HepG2 (cell line): ENCODE data around the gene STPG4. TPM values are rescaled to one million over a fixed set of nuclear protein-coding genes. Genes with fewer than 3 reads are reported as not detected.

Experiments
- ATAC-seq: fragments of 200-7000 bp; cut with Tn5 transposase; 3 replicates; pipeline ENCODE4 v1.9.1; 2020; ENCODE audit warnings: mild to moderate bottlenecking, moderate library complexity
- BruUV-seq: library from RNA; stranded (reverse); fragments of 400-500 nt; replicated peaks from 2 replicates; lab custom pipeline; 2021; lab: Mats Ljungman, UMichigan
- CTCF ChIA-PET: fragments of 300-600 bp; formaldehyde crosslinking; extraction: SDS; loops from one replicate; lab custom pipeline; 2021; ENCODE audit warnings: low total read pairs, inconsistent platforms, low intra/inter-chr PET ratio; lab: Yijun Ruan, JAX
- POLR2A ChIA-PET: fragments of 350-600 bp; sonication (Branson Sonifier 250); formaldehyde crosslinking; loops from one replicate; lab custom pipeline; 2020; ENCODE audit warnings: antibody characterized with exemption, inconsistent platforms; lab: Yijun Ruan, JAX
- DNase-seq: peaks from one replicate; pipeline ENCODE4 v3.0.0-alpha.2; 2015; ENCODE audit warnings: low spot score
- FAIRE-seq: peaks from 3 replicates; lab custom pipeline; 2011; peaks lifted over from hg19 to GRCh38; lab: Jason Lieb, UNC
- H2AFZ ChIP-seq: one replicate; pipeline ENCODE4 v1.6.1; 2011; ENCODE audit warnings: low read length, inconsistent platforms
- H3K27ac ChIP-seq: fragments of 300-600 bp; 3 replicates; pipeline ENCODE4 v1.8.0; 2011; ENCODE audit warnings: mixed run types, mild to moderate bottlenecking, mixed read lengths, low read length, inconsistent platforms; ENCODE audit not compliant: insufficient read depth; ENCODE audit errors: extremely low read length
- H3K27me3 ChIP-seq, 2 experiments: fragments of 200-600 bp in 1 of 2; 2 replicates in 1 of 2; 3 replicates in 1 of 2; pipeline versions ENCODE4 v1.6.0 to v1.8.0; 2011; ENCODE audit warnings: low read length in 2 of 2, mild to moderate bottlenecking in 2 of 2, moderate library complexity in 2 of 2, inconsistent platforms in 1 of 2; ENCODE audit not compliant: insufficient read depth in 2 of 2, control insufficient read depth in 1 of 2
- H3K36me3 ChIP-seq, 2 experiments: fragments of 200-600 bp in 1 of 2; replicated peaks in 1 of 2; 2 replicates in 1 of 2; 3 replicates in 1 of 2; pipeline versions ENCODE4 v1.5.1 to v1.8.0; 2011; ENCODE audit warnings: low read length in 2 of 2, inconsistent platforms in 1 of 2; ENCODE audit not compliant: insufficient read depth in 2 of 2, control insufficient read depth in 1 of 2
- H3K4me1 ChIP-seq: 2 replicates; pipeline ENCODE4 v1.5.1; 2012; ENCODE audit warnings: low read length, inconsistent platforms; ENCODE audit not compliant: insufficient read depth
- H3K4me2 ChIP-seq: 2 replicates; pipeline ENCODE4 v1.6.0; 2011; ENCODE audit warnings: low read depth, low read length, inconsistent platforms
- H3K4me3 ChIP-seq, 3 experiments: fragments of 200-600 bp in 1 of 3; sonication (generic), shearing (Covaris generic) in 1 of 3; replicated peaks in 1 of 3; 2 replicates each; pipeline ENCODE4 v1.5.1; 2011 to 2016; ENCODE audit warnings: low read length in 3 of 3, inconsistent platforms in 2 of 3, low read depth in 2 of 3, mild to moderate bottlenecking in 2 of 3, control low read depth in 1 of 3, mixed read lengths in 1 of 3; ENCODE audit not compliant: insufficient read depth in 1 of 3
- H3K79me2 ChIP-seq: one replicate; pipeline ENCODE4 v1.6.1; 2011; ENCODE audit warnings: low read length, inconsistent platforms; ENCODE audit not compliant: insufficient read depth
- H3K9ac ChIP-seq: 2 replicates; pipeline ENCODE4 v1.6.0; 2011; ENCODE audit warnings: mild to moderate bottlenecking, low read depth, low read length, inconsistent platforms; ENCODE audit not compliant: insufficient read depth
- H3K9me3 ChIP-seq: 2 replicates; pipeline ENCODE4 v1.5.1; 2012; ENCODE audit warnings: mild to moderate bottlenecking, low read length
- H4K20me1 ChIP-seq: 2 replicates; pipeline ENCODE4 v1.6.0; 2011; ENCODE audit warnings: inconsistent platforms, mild to moderate bottlenecking, low read length, moderate library complexity; ENCODE audit not compliant: insufficient read depth
- FIP1L1 ChIP-seq: fragments of 200-400 bp; formaldehyde crosslinking; IDR thresholded peaks from 2 replicates; pipeline ENCODE4 v1.6.1; 2018; ENCODE audit warnings: low read depth, mild to moderate bottlenecking, low read length, moderate library complexity, borderline replicate concordance; ENCODE audit not compliant: insufficient read depth
- HNF4A ChIP-seq: sonication (generic); formaldehyde crosslinking; IDR thresholded peaks from 2 replicates; pipeline ENCODE4 v1.4.0; 2020; ENCODE audit warnings: missing genetic modification reagents
- KLF16 ChIP-seq, 2 experiments: sonication (generic) in 1 of 2; formaldehyde crosslinking in 1 of 2; IDR thresholded peaks; 2 replicates each; pipeline versions ENCODE4 v1.6.1 to v1.8.0; 2016 to 2023; ENCODE audit warnings: missing genetic modification reagents in 2 of 2, missing compliant biosample characterization in 1 of 2
- MTF1 ChIP-seq: sonication (generic); formaldehyde crosslinking; IDR thresholded peaks from 2 replicates; pipeline ENCODE4 v1.5.0; 2020; ENCODE audit warnings: missing genetic modification reagents
- SALL2 ChIP-seq: sonication (generic); formaldehyde crosslinking; IDR thresholded peaks from 2 replicates; pipeline ENCODE4 v1.8.1; 2023; ENCODE audit warnings: mild to moderate bottlenecking, missing genetic modification reagents, inconsistent platforms
- ZNF326 ChIP-seq: sonication (generic); formaldehyde crosslinking; IDR thresholded peaks from 2 replicates; pipeline ENCODE4 v1.4.0; 2020; ENCODE audit warnings: missing genetic modification reagents, borderline replicate concordance
- ZNF552 ChIP-seq: sonication (generic); formaldehyde crosslinking; IDR thresholded peaks from 2 replicates; pipeline ENCODE4 v1.9.0; 2022; ENCODE audit warnings: missing genetic modification reagents, mild to moderate bottlenecking, borderline replicate concordance
- ZNF761 ChIP-seq: sonication (generic); formaldehyde crosslinking; conservative IDR thresholded peaks from 2 replicates; pipeline ENCODE4 v1.4.0; 2020; ENCODE audit warnings: mild to moderate bottlenecking, missing genetic modification reagents
- ZNF768 ChIP-seq: sonication (generic); formaldehyde crosslinking; IDR thresholded peaks from 2 replicates; pipeline ENCODE4 v1.4.0; 2020; ENCODE audit warnings: missing genetic modification reagents
- ZNF782 ChIP-seq: sonication (generic); formaldehyde crosslinking; IDR thresholded peaks from 2 replicates; pipeline ENCODE4 v1.4.0; 2020; ENCODE audit warnings: missing genetic modification reagents, mild to moderate bottlenecking, borderline replicate concordance
- whole genome bisulfite sequencing: methylation state at CpG from one replicate; pipeline ENCODE4 v1.1.6; 2017; ENCODE audit warnings: low lambda C conversion rate; 5-methylcytosine and 5-hydroxymethylcytosine counted together
- in situ Hi-C: cut with HindIII; loops from 2 replicates; pipeline ENCODE4 v1.10.0; 2017; ENCODE audit warnings: low pct_unique_long_range_greater_than_20kb; ENCODE audit not compliant: extremely low pct_ligation_motif_present
- intact Hi-C: fragments of 100-400 bp; cut with micrococcal nuclease; formaldehyde crosslinking; loops from one replicate; pipeline ENCODE4 v1.10.0; 2022; ENCODE audit not compliant: unreplicated experiment
- polyA plus RNA-seq, 8 experiments: library from polyadenylated mRNA; depleted of rRNA in 3 of 8; stranded (reverse) in 7 of 8; unstranded in 1 of 8; fragments of >200 nt; fragmentation: Illumina TruSeq in 4 of 8; extraction: Trizol in 4 of 8; gene quantifications; 2 replicates each; pipeline versions ENCODE4 v1.2.1 to v1.2.3, GENCODE V29; 2011 to 2016; ENCODE audit warnings: low read depth in 4 of 8, missing spikeins in 1 of 8, mixed read lengths in 1 of 8; ENCODE audit not compliant: insufficient read depth in 1 of 8
- total RNA-seq, 5 experiments: library from RNA; depleted of rRNA; stranded (reverse); fragments of >200 nt; fragmentation: Illumina TruSeq; extraction: Trizol; gene quantifications; 2 replicates each; pipeline ENCODE4 v1.2.3, GENCODE V29; 2016; ENCODE audit warnings: low read depth in 1 of 5
- TF ChIP-seq, protein P1 (sequence below): sonication (generic); formaldehyde crosslinking; IDR thresholded peaks from 2 replicates; pipeline ENCODE4 v1.5.0; 2020; ENCODE audit warnings: mild to moderate bottlenecking, missing genetic modification reagents, borderline replicate concordance
- TF ChIP-seq, protein P2 (sequence below): IDR thresholded peaks from 2 replicates; pipeline ENCODE4 v1.6.1; 2016; ENCODE audit warnings: mild to moderate bottlenecking, missing biosample characterization, missing genetic modification reagents

Gene STPG4
- total and polyA plus RNA-seq, 2 of the 13 experiments (the other 11 are each of a cell fraction or from before 2014, with no cell fraction given): 0.11 to 0.15 TPM

DNA sequence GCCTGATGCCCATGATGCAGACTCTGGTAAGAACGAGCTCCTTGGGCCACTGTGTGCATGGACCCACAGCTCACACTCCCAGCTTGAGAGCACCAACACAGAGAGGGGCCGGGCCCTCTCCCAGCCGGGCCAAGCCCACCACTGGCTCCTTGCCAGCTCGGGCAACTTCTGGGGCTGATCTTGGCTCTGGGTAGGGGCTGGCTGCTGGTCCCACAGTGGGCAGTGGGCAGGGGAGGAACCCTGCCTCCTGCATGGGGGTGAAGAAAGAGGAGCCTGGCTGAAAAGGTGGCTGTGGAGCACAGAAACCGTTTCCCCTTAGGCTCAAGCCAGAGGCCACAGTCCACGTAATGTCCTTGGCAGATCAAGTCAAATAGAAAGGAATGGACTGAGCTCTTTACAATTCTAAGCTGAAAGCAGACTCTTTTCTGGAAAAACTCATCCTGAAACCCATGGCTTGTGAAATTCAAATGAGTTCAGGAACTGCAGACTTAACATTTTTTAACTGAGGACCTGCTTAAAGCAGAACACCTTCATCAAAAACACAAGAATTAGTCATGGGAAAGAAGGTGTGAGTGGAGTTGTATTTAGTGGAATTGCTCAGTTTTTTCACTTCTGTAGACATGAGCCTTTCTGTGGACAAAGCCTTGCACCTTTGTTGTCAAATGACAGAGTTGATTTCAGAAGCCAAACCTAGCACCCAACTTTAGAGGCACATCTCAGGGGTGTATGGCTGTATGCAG lies 104.9 kb downstream of the STPG4 start:
- peak overlapping the region; percentile 23; the same call in 1 of the 2 replicates for H3K4me2 ChIP-seq
- no peak for DNase-seq
- peak overlapping the region; percentile 75 for H3K27ac ChIP-seq
- no TSS peak for BruUV-seq
- POLR2A ChIA-PET: interaction anchor here (1.3 to 1.6 kb wide), 4 partner anchors 20 to 29 kb away, joined by 4 to 9 read pairs (median 6); no protein-coding TSS in a partner anchor
- no peaks in the 10 kb centered on the region for H4K20me1 ChIP-seq
- H2AFZ ChIP-seq: no peak overlapping the region
- no peaks in the 10 kb centered on the region for H3K79me2 ChIP-seq
- H3K27me3 ChIP-seq: no peaks in the 10 kb centered on the region
- intact Hi-C loops (no loop called here), in situ Hi-C loops (no loop called here)
- H3K36me3 ChIP-seq: peaks cover 25 to 59% of the 10 kb centered on the region in 2 experiments
- no peak overlapping the region for H3K4me3 ChIP-seq
- no peaks in the 10 kb centered on the region for H3K9me3 ChIP-seq
- FAIRE-seq: peak; percentile 82
- peaks cover 26% of the 10 kb centered on the region for H3K4me1 ChIP-seq
- peak overlapping the region; percentile 18 for H3K9ac ChIP-seq
- CTCF ChIA-PET: no interaction called here
- peak; percentile 67 for ATAC-seq
- WGBS: 75% methylated on average over 5 of the region's 6 CpGs
- TF ChIP-seq MTF1 (CRISPR knock-in tag): no peak
- no peak for TF ChIP-seq KLF16 (CRISPR knock-in tag; IDR thresholded peaks at IDR 0.05)
- peak; percentile 76 for TF ChIP-seq HNF4A (CRISPR knock-in tag)
- 0 out of 2 replicates have a peak, but pooled peaks have one; percentile 68 for TF ChIP-seq ZNF552
- no peak for TF ChIP-seq FIP1L1
- 0 out of 2 replicates have a peak, but pooled peaks have one; percentile 48 for TF ChIP-seq ZNF761 (CRISPR knock-in tag)
- 0 out of 2 replicates have a peak, but pooled peaks have one; percentile 16 for TF ChIP-seq ZNF768
- TF ChIP-seq SALL2: 0 out of 2 replicates have a peak, but pooled peaks have one; percentile 43
- no peak for TF ChIP-seq ZNF782 (CRISPR knock-in tag)
- TF ChIP-seq, protein P1, sequence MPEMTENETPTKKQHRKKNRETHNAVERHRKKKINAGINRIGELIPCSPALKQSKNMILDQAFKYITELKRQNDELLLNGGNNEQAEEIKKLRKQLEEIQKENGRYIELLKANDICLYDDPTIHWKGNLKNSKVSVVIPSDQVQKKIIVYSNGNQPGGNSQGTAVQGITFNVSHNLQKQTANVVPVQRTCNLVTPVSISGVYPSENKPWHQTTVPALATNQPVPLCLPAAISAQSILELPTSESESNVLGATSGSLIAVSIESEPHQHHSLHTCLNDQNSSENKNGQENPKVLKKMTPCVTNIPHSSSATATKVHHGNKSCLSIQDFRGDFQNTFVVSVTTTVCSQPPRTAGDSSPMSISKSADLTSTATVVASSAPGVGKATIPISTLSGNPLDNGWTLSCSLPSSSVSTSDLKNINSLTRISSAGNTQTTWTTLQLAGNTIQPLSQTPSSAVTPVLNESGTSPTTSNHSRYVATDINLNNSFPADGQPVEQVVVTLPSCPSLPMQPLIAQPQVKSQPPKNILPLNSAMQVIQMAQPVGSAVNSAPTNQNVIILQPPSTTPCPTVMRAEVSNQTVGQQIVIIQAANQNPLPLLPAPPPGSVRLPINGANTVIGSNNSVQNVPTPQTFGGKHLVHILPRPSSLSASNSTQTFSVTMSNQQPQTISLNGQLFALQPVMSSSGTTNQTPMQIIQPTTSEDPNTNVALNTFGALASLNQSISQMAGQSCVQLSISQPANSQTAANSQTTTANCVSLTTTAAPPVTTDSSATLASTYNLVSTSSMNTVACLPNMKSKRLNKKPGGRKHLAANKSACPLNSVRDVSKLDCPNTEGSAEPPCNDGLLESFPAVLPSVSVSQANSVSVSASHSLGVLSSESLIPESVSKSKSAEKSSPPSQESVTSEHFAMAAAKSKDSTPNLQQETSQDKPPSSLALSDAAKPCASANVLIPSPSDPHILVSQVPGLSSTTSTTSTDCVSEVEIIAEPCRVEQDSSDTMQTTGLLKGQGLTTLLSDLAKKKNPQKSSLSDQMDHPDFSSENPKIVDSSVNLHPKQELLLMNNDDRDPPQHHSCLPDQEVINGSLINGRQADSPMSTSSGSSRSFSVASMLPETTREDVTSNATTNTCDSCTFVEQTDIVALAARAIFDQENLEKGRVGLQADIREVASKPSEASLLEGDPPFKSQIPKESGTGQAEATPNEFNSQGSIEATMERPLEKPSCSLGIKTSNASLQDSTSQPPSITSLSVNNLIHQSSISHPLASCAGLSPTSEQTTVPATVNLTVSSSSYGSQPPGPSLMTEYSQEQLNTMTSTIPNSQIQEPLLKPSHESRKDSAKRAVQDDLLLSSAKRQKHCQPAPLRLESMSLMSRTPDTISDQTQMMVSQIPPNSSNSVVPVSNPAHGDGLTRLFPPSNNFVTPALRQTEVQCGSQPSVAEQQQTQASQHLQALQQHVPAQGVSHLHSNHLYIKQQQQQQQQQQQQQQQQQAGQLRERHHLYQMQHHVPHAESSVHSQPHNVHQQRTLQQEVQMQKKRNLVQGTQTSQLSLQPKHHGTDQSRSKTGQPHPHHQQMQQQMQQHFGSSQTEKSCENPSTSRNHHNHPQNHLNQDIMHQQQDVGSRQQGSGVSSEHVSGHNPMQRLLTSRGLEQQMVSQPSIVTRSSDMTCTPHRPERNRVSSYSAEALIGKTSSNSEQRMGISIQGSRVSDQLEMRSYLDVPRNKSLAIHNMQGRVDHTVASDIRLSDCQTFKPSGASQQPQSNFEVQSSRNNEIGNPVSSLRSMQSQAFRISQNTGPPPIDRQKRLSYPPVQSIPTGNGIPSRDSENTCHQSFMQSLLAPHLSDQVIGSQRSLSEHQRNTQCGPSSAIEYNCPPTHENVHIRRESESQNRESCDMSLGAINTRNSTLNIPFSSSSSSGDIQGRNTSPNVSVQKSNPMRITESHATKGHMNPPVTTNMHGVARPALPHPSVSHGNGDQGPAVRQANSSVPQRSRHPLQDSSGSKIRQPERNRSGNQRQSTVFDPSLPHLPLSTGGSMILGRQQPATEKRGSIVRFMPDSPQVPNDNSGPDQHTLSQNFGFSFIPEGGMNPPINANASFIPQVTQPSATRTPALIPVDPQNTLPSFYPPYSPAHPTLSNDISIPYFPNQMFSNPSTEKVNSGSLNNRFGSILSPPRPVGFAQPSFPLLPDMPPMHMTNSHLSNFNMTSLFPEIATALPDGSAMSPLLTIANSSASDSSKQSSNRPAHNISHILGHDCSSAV (CRISPR knock-in tag): 0 out of 2 replicates have a peak, but pooled peaks have one; percentile 69
- TF ChIP-seq, protein P2, sequence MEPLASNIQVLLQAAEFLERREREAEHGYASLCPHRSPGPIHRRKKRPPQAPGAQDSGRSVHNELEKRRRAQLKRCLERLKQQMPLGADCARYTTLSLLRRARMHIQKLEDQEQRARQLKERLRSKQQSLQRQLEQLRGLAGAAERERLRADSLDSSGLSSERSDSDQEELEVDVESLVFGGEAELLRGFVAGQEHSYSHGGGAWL (CRISPR knock-in tag): no peak
- no peak for TF ChIP-seq ZNF326 (CRISPR knock-in tag)
